GM23338 (cell line): ENCODE measurements around the gene FATE1. TPM values are rescaled to one million over a fixed set of nuclear protein-coding genes. Genes with fewer than 3 reads are reported as not detected.

Experiments used
- ATAC-seq: fragments of 200-7000 bp; cut with Tn5 transposase; 3 replicates; pipeline ENCODE4 v1.9.1; 2020
- DNase-seq: peaks from one replicate; pipeline ENCODE4 v3.0.0-alpha.2; 2015; ENCODE audit warnings: low spot score
- H2AFZ ChIP-seq: fragments of 200-600 bp; sonication (generic); 2 replicates; pipeline ENCODE4 v1.8.0; 2016; ENCODE audit warnings: antibody characterized with exemption, mild to moderate bottlenecking, moderate library complexity
- H3F3A ChIP-seq: fragments of 200-600 bp; sonication (generic); replicated peaks from 2 replicates; pipeline ENCODE4 v1.8.0; 2017; ENCODE audit warnings: antibody characterized with exemption, mixed run types, low read depth
- H3K27ac ChIP-seq: fragments of 200-600 bp; sonication (generic); 2 replicates; pipeline ENCODE4 v1.6.1; 2016; ENCODE audit warnings: low read depth
- H3K27me3 ChIP-seq: fragments of 200-600 bp; sonication (generic); 2 replicates; pipeline ENCODE4 v1.8.0; 2016; ENCODE audit warnings: mild to moderate bottlenecking, mixed run types, moderate library complexity; ENCODE audit not compliant: insufficient read depth
- H3K36me3 ChIP-seq: fragments of 200-600 bp; sonication (generic); 2 replicates; pipeline ENCODE4 v1.8.0; 2016; ENCODE audit warnings: mild to moderate bottlenecking; ENCODE audit not compliant: insufficient read depth
- H3K4me1 ChIP-seq: fragments of 200-600 bp; sonication (generic); 2 replicates; pipeline ENCODE4 v1.8.0; 2016; ENCODE audit warnings: mild to moderate bottlenecking, moderate library complexity; ENCODE audit not compliant: insufficient read depth
- H3K4me2 ChIP-seq: fragments of 200-600 bp; sonication (generic); 2 replicates; pipeline ENCODE4 v1.7.1; 2017; ENCODE audit warnings: mixed run types
- H3K4me3 ChIP-seq: fragments of 200-600 bp; sonication (generic); 2 replicates; pipeline ENCODE4 v1.6.1; 2016; ENCODE audit warnings: mixed run types
- H3K79me2 ChIP-seq: fragments of 200-600 bp; sonication (generic); replicated peaks from 2 replicates; pipeline ENCODE4 v1.8.0; 2017; ENCODE audit warnings: mild to moderate bottlenecking; ENCODE audit not compliant: insufficient read depth
- H3K9me2 ChIP-seq: fragments of 200-600 bp; sonication (generic); 2 replicates; pipeline ENCODE4 v1.8.0; 2017; ENCODE audit not compliant: insufficient read depth
- H4K20me1 ChIP-seq: fragments of 200-600 bp; sonication (generic); replicated peaks from 2 replicates; pipeline ENCODE4 v1.8.0; 2017; ENCODE audit warnings: mild to moderate bottlenecking; ENCODE audit not compliant: insufficient read depth
- H3K27ac Mint-ChIP-seq: 2 replicates; pipeline ENCODE4 v1.8.0; 2020; ENCODE audit warnings: inconsistent platforms, mild to moderate bottlenecking, moderate library complexity, mixed read lengths
- H3K27me3 Mint-ChIP-seq: 3 replicates; pipeline ENCODE4 v1.8.0; 2022; ENCODE audit warnings: low read depth, mild to moderate bottlenecking, moderate library complexity, mixed read lengths, inconsistent platforms; ENCODE audit not compliant: insufficient read depth, poor library complexity
- H3K36me3 Mint-ChIP-seq: 3 replicates; pipeline ENCODE4 v1.8.0; 2021; ENCODE audit warnings: low read depth, mild to moderate bottlenecking, inconsistent platforms, moderate library complexity, mixed read lengths
- H3K4me1 Mint-ChIP-seq: 3 replicates; pipeline ENCODE4 v1.8.0; 2020; ENCODE audit warnings: mild to moderate bottlenecking, inconsistent platforms, mixed read lengths
- H3K4me3 Mint-ChIP-seq: 3 replicates; pipeline ENCODE4 v1.8.0; 2021; ENCODE audit warnings: moderate library complexity, mild to moderate bottlenecking, inconsistent platforms, mixed read lengths
- H3K9me3 Mint-ChIP-seq: 3 replicates; pipeline ENCODE4 v1.8.0; 2020; ENCODE audit warnings: moderate library complexity, mild to moderate bottlenecking, inconsistent platforms, mixed read lengths
- CREB1 ChIP-seq: fragments of 250-450 bp; sonication (Bioruptor Pico); IDR thresholded peaks from 2 replicates; pipeline ENCODE4 v1.5.0; 2020; ENCODE audit warnings: low read depth, mild to moderate bottlenecking, moderate library complexity
- EZH2phosphoT487 ChIP-seq: fragments of 200-600 bp; sonication (generic); IDR thresholded peaks from one replicate; pipeline ENCODE4 v1.8.1; 2018; ENCODE audit warnings: antibody characterized with exemption; ENCODE audit not compliant: unreplicated experiment
- JUNB ChIP-seq: IDR thresholded peaks from one replicate; pipeline ENCODE4 v1.6.1; 2016; ENCODE audit warnings: antibody characterized with exemption; ENCODE audit not compliant: unreplicated experiment
- NANOG ChIP-seq: IDR thresholded peaks from 2 replicates; pipeline ENCODE4 v1.6.1; 2016; ENCODE audit warnings: antibody characterized with exemption, borderline replicate concordance
- POLR2AphosphoS5 ChIP-seq: IDR thresholded peaks from 2 replicates; pipeline ENCODE4 v1.6.1; 2016; ENCODE audit warnings: antibody characterized with exemption, low read depth
- STAT1 ChIP-seq: IDR thresholded peaks from one replicate; pipeline ENCODE4 v1.6.1; 2016; ENCODE audit warnings: antibody characterized with exemption; ENCODE audit not compliant: unreplicated experiment
- ZNF114 ChIP-seq: fragments of 250-450 bp; sonication (Bioruptor Pico); IDR thresholded peaks from 2 replicates; pipeline ENCODE4 v1.5.0; 2020; ENCODE audit warnings: mild to moderate bottlenecking, moderate library complexity
- ZNF331 ChIP-seq: fragments of 250-450 bp; sonication (Bioruptor Pico); IDR thresholded peaks from 2 replicates; pipeline ENCODE4 v1.5.0; 2020; ENCODE audit warnings: low read depth, mild to moderate bottlenecking, moderate library complexity
- polyA plus RNA-seq: library from polyadenylated mRNA; unstranded; fragments of >200 nt; fragmentation: Nextera tagmentation; extraction: Ambion mirVana; gene quantifications from 2 replicates; pipeline ENCODE4 v1.2.1, GENCODE V29; 2016
- total RNA-seq: library from RNA; depleted of rRNA; stranded (reverse); fragments of >200 nt; shearing (Covaris generic); gene quantifications from 2 replicates; pipeline ENCODE4 v1.2.3, GENCODE V29; 2014
- TF ChIP-seq, protein P1 (sequence below), 2 experiments: fragments of 200-600 bp in 1 of 2; sonication (generic) in 1 of 2; conservative IDR thresholded peaks; 2 replicates each; pipeline versions ENCODE4 v1.5.1 to v1.6.1; 2016 to 2017; ENCODE audit warnings: antibody characterized with exemption in 2 of 2, low read depth in 2 of 2, mild to moderate bottlenecking in 2 of 2, moderate library complexity in 1 of 2
- TF ChIP-seq, protein P2 (sequence below): IDR thresholded peaks from 2 replicates; pipeline ENCODE4 v1.6.1; 2016; ENCODE audit warnings: antibody characterized with exemption
- TF ChIP-seq, protein P3 (sequence below): fragments of 250-450 bp; sonication (Bioruptor Pico); IDR thresholded peaks from 2 replicates; pipeline ENCODE4 v1.5.0; 2020; ENCODE audit warnings: mild to moderate bottlenecking, moderate library complexity
- TF ChIP-seq, protein P4 (sequence below): IDR thresholded peaks from one replicate; pipeline ENCODE4 v1.6.1; 2018; ENCODE audit warnings: antibody characterized with exemption; ENCODE audit not compliant: unreplicated experiment

Gene FATE1
- total and polyA plus RNA-seq, 2 experiments from 2014 or later = 0.31 TPM; not detected in 1

DNA sequence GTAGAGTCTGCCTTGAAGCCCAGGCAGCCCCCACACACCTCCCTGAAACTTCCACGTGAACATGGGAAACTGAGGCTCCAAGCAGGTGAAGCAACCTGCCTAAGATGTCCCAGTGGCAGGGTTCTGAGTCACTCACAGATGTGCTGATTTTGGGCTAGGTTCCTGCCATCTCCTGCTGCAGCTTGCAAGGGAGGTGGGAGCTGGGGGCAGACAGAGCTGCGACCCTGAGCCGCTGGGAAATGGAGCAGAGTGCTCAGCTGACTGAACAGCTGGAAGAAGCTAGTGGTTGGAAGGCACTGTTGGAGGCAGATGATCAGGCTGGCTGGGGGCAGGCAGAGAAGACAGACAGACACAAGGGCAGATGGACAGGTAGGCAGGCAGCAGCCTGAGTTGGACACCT, 3.6 kb upstream of the FATE1 start:
- H3K36me3 Mint-ChIP-seq = no peaks in the 10 kb centered on the region
- H3K27ac ChIP-seq = no peak overlapping the region
- no peak overlapping the region for H3K27ac Mint-ChIP-seq
- H3K27me3 ChIP-seq = no peaks in the 10 kb centered on the region
- H3K4me1 ChIP-seq = no peaks in the 10 kb centered on the region; the same call in 1 of the 2 replicates
- peaks cover 11% of the 10 kb centered on the region; the same call in 2 of the 3 replicates for H3K4me1 Mint-ChIP-seq
- H3K9me3 Mint-ChIP-seq = no peaks in the 10 kb centered on the region
- H3K4me3 ChIP-seq = no peak overlapping the region
- H2AFZ ChIP-seq = no peak overlapping the region
- H3K4me3 Mint-ChIP-seq = no peak overlapping the region
- no peak for DNase-seq
- no peaks in the 10 kb centered on the region for H4K20me1 ChIP-seq
- H3K36me3 ChIP-seq = no peaks in the 10 kb centered on the region
- peaks cover 3% of the 10 kb centered on the region for H3K27me3 Mint-ChIP-seq
- ATAC-seq = no peak
- no peaks in the 10 kb centered on the region for H3F3A ChIP-seq
- no peak overlapping the region for H3K4me2 ChIP-seq
- H3K9me2 ChIP-seq = no peaks in the 10 kb centered on the region
- TF ChIP-seq JUNB (no peak), POLR2AphosphoS5 (no peak), CREB1 (no peak), ZNF114 (CRISPR knock-in tag) (no peak), STAT1 (no peak), ZNF331 (CRISPR knock-in tag) (no peak), NANOG (no peak), EZH2phosphoT487 (no peak)
- TF ChIP-seq, protein P1, sequence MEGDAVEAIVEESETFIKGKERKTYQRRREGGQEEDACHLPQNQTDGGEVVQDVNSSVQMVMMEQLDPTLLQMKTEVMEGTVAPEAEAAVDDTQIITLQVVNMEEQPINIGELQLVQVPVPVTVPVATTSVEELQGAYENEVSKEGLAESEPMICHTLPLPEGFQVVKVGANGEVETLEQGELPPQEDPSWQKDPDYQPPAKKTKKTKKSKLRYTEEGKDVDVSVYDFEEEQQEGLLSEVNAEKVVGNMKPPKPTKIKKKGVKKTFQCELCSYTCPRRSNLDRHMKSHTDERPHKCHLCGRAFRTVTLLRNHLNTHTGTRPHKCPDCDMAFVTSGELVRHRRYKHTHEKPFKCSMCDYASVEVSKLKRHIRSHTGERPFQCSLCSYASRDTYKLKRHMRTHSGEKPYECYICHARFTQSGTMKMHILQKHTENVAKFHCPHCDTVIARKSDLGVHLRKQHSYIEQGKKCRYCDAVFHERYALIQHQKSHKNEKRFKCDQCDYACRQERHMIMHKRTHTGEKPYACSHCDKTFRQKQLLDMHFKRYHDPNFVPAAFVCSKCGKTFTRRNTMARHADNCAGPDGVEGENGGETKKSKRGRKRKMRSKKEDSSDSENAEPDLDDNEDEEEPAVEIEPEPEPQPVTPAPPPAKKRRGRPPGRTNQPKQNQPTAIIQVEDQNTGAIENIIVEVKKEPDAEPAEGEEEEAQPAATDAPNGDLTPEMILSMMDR (conservative IDR thresholded peaks at IDR 0.05; ENCODE audit: low read depth in 2 of 2) = no peak
- TF ChIP-seq, protein P2, sequence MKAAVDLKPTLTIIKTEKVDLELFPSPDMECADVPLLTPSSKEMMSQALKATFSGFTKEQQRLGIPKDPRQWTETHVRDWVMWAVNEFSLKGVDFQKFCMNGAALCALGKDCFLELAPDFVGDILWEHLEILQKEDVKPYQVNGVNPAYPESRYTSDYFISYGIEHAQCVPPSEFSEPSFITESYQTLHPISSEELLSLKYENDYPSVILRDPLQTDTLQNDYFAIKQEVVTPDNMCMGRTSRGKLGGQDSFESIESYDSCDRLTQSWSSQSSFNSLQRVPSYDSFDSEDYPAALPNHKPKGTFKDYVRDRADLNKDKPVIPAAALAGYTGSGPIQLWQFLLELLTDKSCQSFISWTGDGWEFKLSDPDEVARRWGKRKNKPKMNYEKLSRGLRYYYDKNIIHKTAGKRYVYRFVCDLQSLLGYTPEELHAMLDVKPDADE = no peak
- TF ChIP-seq, protein P3, sequence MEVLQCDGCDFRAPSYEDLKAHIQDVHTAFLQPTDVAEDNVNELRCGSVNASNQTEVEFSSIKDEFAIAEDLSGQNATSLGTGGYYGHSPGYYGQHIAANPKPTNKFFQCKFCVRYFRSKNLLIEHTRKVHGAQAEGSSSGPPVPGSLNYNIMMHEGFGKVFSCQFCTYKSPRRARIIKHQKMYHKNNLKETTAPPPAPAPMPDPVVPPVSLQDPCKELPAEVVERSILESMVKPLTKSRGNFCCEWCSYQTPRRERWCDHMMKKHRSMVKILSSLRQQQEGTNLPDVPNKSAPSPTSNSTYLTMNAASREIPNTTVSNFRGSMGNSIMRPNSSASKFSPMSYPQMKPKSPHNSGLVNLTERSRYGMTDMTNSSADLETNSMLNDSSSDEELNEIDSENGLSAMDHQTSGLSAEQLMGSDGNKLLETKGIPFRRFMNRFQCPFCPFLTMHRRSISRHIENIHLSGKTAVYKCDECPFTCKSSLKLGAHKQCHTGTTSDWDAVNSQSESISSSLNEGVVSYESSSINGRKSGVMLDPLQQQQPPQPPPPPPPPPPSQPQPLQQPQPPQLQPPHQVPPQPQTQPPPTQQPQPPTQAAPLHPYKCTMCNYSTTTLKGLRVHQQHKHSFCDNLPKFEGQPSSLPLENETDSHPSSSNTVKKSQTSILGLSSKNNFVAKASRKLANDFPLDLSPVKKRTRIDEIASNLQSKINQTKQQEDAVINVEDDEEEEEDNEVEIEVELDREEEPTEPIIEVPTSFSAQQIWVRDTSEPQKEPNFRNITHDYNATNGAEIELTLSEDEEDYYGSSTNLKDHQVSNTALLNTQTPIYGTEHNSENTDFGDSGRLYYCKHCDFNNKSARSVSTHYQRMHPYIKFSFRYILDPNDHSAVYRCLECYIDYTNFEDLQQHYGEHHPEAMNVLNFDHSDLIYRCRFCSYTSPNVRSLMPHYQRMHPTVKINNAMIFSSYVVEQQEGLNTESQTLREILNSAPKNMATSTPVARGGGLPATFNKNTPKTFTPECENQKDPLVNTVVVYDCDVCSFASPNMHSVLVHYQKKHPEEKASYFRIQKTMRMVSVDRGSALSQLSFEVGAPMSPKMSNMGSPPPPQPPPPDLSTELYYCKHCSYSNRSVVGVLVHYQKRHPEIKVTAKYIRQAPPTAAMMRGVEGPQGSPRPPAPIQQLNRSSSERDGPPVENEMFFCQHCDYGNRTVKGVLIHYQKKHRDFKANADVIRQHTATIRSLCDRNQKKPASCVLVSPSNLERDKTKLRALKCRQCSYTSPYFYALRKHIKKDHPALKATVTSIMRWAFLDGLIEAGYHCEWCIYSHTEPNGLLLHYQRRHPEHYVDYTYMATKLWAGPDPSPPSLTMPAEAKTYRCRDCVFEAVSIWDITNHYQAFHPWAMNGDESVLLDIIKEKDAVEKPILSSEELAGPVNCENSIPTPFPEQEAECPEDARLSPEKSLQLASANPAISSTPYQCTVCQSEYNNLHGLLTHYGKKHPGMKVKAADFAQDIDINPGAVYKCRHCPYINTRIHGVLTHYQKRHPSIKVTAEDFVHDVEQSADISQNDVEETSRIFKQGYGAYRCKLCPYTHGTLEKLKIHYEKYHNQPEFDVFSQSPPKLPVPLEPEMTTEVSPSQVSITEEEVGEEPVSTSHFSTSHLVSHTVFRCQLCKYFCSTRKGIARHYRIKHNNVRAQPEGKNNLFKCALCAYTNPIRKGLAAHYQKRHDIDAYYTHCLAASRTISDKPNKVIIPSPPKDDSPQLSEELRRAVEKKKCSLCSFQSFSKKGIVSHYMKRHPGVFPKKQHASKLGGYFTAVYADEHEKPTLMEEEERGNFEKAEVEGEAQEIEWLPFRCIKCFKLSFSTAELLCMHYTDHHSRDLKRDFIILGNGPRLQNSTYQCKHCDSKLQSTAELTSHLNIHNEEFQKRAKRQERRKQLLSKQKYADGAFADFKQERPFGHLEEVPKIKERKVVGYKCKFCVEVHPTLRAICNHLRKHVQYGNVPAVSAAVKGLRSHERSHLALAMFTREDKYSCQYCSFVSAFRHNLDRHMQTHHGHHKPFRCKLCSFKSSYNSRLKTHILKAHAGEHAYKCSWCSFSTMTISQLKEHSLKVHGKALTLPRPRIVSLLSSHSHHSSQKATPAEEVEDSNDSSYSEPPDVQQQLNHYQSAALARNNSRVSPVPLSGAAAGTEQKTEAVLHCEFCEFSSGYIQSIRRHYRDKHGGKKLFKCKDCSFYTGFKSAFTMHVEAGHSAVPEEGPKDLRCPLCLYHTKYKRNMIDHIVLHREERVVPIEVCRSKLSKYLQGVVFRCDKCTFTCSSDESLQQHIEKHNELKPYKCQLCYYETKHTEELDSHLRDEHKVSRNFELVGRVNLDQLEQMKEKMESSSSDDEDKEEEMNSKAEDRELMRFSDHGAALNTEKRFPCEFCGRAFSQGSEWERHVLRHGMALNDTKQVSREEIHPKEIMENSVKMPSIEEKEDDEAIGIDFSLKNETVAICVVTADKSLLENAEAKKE = no peak
- TF ChIP-seq, protein P4, sequence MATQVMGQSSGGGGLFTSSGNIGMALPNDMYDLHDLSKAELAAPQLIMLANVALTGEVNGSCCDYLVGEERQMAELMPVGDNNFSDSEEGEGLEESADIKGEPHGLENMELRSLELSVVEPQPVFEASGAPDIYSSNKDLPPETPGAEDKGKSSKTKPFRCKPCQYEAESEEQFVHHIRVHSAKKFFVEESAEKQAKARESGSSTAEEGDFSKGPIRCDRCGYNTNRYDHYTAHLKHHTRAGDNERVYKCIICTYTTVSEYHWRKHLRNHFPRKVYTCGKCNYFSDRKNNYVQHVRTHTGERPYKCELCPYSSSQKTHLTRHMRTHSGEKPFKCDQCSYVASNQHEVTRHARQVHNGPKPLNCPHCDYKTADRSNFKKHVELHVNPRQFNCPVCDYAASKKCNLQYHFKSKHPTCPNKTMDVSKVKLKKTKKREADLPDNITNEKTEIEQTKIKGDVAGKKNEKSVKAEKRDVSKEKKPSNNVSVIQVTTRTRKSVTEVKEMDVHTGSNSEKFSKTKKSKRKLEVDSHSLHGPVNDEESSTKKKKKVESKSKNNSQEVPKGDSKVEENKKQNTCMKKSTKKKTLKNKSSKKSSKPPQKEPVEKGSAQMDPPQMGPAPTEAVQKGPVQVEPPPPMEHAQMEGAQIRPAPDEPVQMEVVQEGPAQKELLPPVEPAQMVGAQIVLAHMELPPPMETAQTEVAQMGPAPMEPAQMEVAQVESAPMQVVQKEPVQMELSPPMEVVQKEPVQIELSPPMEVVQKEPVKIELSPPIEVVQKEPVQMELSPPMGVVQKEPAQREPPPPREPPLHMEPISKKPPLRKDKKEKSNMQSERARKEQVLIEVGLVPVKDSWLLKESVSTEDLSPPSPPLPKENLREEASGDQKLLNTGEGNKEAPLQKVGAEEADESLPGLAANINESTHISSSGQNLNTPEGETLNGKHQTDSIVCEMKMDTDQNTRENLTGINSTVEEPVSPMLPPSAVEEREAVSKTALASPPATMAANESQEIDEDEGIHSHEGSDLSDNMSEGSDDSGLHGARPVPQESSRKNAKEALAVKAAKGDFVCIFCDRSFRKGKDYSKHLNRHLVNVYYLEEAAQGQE = no peak
- no peaks in the 10 kb centered on the region for H3K79me2 ChIP-seq
